ENCODE measurements around the gene RHOH.

Gene RHOH

DNA sequence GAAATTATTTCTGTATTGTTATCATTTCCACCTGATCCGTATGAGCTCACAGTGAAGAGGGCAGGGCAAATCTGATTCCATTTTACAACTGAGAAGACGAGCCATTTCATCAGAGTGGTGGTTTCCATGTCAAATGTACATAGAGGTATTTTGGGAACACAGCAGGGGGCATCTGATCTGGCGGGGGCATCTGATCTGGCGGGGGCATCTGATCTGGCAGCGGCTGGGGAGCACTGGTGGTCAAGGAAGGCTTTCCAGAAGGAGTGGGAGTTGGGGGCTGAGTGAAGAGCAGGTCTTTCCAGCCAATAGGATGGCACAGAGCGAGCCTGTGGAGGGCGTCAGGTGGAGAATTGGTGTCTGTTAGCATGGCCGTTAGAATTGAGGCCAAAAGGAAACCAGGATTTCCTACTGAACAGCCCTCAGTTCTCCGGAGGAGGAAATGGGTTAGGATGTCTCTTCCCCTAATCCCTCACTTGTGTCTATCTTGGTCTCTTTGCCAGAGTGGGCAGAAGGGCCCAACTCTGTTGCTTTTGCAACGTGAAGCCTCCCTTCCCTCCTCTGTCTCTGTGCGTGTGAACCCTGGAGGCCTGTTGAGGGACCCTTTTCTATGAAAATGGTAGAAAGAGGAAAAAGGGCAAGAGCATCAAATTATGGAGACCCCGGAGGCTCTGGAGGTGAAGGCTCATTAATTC, 41.3 kb downstream of the RHOH start:
- DNase-seq (ENCODE audit: low spot score), result no peak

DNA sequence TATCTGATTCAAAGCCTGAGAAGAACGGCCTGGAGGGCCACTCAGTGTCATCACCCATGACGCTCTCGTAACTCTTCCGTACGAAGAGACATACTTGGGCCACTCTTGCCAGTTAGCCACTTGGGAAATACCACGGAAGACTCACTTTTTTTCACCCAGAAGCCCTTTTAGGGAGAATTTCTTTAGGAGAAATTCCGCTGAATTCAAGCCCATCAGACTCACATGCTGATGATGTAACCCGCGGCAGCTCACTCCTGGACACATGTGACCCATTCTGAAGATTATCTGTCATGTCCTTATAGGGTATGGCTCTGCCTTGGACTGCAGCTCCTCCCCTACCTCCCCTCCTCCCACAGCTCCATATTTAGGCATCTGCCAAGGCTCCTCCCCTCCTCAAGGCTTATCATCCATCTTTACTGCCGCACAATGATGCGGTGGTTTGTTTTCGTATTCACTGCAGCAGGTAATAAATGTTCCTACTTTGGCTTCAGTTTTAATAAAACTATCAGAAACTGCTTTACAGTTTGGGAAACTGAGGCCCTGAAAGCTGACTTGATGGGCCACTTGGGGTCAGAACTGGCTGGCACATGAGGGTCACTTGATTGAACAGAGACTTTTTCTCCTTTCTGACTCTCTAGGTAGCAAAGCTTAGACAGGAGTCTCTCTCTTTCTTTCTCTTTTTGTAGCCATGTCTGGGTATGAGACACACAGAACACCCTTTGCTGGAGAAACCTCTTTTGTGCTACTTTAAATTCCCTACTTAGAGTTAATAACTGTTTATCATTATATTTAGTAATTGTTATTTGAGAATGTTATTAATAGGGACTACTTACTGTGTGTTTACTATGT, 42.1 kb downstream of the RHOH start:
- no peak for DNase-seq (ENCODE audit: low spot score)

DNA sequence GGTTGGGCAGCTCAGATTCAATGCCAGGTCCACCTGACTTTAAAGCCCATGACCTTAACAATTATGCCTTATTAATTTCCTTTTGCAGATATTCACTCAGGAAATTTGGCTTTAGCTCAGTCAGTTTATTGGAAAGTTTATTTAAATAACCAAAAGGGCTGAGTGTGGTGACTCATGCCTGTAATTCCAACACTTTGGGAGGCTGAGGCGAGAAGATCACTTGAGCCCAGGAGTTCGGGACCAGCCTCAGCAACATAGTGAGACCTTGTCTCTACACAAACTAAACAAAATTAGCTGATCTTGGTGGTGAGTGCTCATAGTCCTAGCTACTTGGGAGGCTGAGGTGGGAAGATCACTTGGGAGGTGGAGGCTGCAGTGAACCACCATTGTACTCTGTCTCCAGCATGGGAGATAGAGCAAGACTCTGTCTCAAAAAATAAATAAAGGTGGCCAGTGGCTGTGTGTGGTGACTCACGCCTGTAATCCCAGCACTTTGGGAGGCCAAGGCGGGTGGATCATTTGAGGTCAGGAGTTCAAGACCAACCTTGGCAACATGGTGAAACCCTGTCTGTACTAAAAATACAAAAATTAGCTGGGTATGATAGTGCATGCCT, 43.3 kb downstream of the RHOH start:
- no peak for DNase-seq (ENCODE audit: low spot score)

GRCh38 chr4:40241026-40241425, 44.2 kb downstream of the RHOH start:
- no peak for DNase-seq (ENCODE audit: low spot score)

- no peak for DNase-seq (ENCODE audit: low spot score)
These were observed 45.1 kb downstream of the RHOH start for GRCh38 chr4:40241941-40242340.

DNA sequence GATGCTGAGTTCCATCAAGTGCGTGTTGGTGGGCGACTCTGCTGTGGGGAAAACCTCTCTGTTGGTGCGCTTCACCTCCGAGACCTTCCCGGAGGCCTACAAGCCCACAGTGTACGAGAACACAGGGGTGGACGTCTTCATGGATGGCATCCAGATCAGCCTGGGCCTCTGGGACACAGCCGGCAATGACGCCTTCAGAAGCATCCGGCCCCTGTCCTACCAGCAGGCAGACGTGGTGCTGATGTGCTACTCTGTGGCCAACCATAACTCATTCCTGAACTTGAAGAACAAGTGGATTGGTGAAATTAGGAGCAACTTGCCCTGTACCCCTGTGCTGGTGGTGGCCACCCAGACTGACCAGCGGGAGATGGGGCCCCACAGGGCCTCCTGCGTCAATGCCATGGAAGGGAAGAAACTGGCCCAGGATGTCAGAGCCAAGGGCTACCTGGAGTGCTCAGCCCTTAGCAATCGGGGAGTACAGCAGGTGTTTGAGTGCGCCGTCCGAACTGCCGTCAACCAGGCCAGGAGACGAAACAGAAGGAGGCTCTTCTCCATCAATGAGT, 46.6 kb downstream of the RHOH start:
- no peak for DNase-seq (ENCODE audit: low spot score)

DNA sequence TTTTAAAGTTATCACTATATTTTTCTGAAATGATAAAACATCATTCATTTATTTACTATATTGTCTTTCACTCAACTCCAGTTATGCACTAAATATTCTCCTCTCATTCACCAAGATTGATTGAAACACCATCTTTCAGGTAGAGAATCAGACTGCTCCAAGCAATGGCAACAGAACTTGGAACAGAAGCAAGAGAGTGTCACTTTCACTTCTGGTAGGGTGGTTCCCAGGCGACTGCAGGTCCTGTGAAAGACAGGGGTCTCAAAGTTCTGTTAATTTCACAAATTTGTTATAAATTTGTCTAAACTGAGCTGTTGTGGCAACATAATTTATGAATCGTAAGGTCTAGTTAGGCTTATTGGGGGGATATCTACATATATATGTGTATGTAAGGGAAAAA, 47.8 kb downstream of the RHOH start:
- no peak for DNase-seq (ENCODE audit: low spot score)

- DNase-seq (ENCODE audit: low spot score), result no peak
These were observed 48.7 kb downstream of the RHOH start for GRCh38 chr4:40245550-40245949.

- DNase-seq (ENCODE audit: low spot score), result no peak
These were observed 49.4 kb downstream of the RHOH start for GRCh38 chr4:40246011-40246900.

DNA sequence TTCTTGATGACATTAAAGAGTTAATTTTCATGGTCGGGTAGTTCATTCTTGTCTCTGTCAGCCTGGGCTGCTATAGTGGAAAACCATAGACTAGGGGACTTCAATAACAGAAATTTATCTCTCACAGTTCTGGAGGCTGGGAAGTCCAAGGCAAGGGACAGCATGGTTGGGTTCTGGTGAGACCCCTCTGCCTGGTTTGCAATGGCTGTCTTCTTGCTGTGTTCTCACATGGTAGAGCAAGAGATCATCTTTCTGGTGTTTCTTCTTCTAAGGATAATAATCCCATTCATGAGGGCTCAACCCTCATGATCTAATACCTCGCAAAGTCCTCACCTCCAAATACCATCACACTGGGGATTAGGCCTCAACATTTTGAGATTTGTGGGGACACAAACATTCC, 50.1 kb downstream of the RHOH start:
- DNase-seq (ENCODE audit: low spot score), result no peak

DNA sequence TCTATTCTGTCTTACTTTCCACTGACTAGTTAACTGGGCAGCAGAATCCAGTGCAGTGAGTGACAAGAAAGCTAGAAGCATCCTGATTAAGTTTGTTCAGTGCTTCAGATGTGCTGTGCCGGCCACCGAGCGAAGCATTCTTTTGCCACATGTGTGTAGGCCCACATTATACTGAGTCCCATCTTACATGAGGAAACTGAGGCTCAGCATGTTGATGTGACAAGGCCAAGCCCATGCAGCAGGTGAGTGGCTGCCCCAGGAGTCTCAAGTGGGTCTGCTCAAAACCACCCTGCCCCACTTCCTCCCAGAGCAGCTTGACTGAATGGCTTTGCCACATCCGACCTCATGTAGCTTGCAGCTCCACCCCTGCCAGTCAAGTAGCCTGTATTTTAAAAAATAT, 50.5 kb downstream of the RHOH start:
- DNase-seq (ENCODE audit: low spot score), result no peak

- no peak for DNase-seq (ENCODE audit: low spot score)
These were observed 54.5 kb downstream of the RHOH start for GRCh38 chr4:40251366-40251765.

DNA sequence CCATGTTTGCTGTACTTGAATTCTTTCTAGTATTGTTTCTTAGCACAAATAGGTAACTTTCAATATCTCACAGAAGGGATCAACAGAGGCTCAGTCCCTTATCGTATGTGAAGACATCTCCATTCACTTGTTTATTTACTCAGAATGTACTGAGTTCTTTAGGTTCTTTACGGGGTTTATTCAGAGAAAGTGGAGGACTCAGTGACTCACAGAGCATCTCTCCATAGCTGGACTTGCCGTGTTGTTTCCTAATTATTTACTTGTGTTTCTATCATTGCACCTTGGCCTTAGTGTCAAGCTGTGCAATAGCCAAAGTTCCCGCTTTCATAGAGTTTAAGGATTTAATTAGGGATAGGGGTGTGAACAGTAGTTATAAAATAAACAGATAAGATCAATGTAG, 57.1 kb downstream of the RHOH start:
- DNase-seq (ENCODE audit: low spot score), result no peak

DNA sequence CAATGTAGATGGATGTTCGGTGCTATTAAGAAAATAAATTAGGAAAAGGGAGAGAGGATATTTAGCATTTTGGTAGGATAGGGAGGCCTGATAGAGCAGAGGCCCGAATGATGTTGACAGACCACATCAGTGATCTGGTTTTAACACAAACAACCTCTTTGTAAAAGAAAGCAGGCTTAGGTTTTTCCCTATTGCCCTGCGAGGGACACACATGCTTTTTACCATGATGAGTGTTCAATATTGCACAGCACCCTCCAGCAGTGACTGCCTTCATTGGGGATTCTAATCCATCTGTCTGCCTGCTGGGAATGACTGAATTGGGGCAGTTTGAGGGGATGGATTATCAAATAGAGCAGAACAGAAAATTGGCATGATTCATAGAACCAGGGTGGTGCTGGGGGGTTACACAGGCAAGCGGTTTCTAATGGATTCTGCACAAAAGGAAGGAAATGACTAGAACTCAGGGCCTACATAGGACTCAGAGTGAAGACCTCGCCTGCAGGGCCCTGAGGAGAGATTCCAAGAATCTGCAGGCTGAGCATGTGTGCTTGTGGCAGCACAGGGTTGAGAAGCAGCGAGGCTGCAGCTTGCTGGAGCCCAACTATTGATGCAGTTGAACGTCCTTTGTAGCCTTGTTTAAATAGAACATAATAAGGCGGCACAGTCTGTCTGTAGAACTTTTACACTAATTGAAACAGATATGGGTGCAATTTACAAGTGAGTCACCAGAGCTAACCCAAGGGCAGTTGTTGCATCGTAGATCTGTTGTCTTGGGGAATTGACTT, 58.0 kb downstream of the RHOH start:
- no peak for DNase-seq (ENCODE audit: low spot score)

DNA sequence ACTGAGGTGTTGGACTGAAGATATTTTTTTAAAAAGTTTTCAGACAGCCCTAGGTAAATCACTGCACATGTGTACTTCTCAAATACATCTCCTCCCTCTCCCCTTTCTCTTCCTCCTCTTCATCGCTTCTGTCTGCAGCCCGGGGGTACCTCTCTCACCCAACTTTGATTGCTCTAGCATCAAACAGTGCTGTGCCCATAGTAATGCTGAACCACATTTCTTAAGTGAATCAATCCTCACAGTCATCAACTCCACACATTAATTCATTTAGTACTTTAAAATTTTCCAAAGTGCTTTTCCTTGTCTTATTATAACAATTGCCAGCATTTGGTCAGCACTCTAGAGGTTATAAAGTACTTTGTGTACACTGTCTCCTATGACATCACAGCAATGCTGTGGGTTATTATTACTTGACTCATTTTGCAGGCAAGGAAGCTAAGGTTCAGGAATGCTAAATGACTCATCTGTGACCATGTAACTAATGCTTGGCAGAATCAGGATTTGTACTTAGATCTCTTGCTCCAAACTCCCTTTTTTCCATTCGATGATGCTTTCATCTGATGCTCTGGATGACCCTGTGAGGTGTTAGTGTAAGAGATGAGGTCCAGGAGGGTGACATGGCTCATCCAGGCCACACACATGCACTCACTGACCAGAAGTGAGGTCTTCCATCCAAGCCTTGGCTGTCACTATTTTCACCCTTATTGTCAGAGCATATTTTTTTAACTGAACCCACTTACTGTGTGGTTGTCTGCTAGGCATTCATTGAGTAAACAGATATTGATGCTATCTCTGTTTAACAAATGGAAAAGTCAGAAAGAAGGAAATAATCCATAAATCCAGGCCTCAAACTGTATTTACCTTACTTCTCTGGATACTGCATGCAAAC, 58.8 kb downstream of the RHOH start:
- DNase-seq (ENCODE audit: low spot score), result no peak

DNA sequence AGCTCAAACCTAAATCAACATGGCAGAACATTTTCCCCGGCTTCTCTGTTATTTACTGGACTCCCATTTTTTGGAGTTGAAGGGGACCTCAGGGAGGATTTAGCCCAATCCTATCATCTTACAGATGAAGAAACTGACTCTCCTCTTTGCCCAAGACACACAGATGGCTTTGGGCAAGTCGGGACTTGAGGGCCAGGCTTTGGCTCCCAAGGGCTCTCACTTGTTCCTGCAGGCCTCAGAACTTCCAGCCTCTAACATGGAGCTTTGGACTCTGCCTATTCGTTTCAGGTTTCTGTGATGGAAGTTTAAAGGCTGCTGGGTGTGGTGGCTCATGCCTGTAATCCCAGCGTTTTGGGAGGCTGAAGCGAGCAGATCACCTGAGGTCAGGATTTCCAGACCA, 59.5 kb downstream of the RHOH start:
- DNase-seq (ENCODE audit: low spot score), result no peak

GRCh38 chr4:40256817-40257216, 60.0 kb downstream of the RHOH start:
- no peak for DNase-seq (ENCODE audit: low spot score)

- no peak for DNase-seq (ENCODE audit: low spot score)
These were observed 61.8 kb downstream of the RHOH start for GRCh38 chr4:40258627-40259026.

DNA sequence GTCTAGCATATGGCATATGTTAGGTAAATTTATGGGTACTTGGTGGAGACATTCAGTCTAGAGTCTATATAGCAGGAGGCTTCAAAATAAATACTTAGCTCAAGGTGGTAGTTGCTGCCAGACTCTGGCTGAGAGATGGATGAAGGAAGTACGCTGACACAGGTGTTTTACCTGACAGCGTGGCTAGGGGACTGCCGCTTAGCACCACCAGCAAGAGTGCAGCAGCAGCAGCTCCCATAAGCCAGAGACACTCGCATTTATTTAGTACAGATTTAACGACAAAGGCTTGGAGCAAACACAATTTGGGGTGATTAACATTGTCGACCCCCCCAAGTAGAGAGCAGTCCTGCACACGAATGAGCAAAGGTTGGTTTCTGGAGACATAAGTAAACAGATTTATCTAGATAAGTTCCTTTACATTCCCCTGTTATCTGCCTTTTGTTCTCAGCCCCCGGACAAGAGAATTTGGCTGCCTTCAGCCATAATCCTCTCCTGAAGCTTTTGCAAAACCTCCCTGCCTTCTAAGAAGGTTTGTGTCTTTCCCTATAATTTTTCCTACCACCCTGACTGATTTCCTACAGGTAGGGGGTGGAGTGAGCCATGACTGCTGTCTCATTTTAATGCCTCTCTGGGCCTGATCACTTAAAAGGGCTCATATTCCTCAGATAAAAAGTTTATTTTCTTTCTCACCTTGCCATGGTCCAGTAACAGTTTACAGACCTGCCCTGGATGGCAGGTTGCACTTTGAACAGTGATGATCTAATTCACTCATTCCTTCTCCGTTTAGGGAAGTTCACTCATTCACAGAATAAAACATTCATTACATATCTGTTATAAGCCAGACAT, 64.6 kb downstream of the RHOH start:
- DNase-seq (ENCODE audit: low spot score), result no peak

All from ecto neural progenitor cell (in vitro differentiated cells).